DND-41 (cell line): ENCODE measurements around the gene MRPL45.

Experiments
- ATAC-seq: fragments of 200-7000 bp; cut with Tn5 transposase; 3 replicates; pipeline ENCODE4 v1.9.1; 2021; ENCODE audit warnings: low read depth; ENCODE audit not compliant: insufficient read depth
- DNase-seq: peaks from one replicate; pipeline ENCODE4 v3.0.0-alpha.2; 2020
- H2AFZ ChIP-seq: 2 replicates; pipeline ENCODE4 v1.6.0; 2012; ENCODE audit warnings: low read depth, low read length
- H3K27ac ChIP-seq: 2 replicates; pipeline ENCODE4 v1.5.1; 2012; ENCODE audit warnings: low read length, inconsistent platforms
- H3K27me3 ChIP-seq: fragments of 200-600 bp; sonication (generic); 2 replicates; pipeline ENCODE4 v1.6.0; 2012; ENCODE audit warnings: low read length, mild to moderate bottlenecking, inconsistent platforms; ENCODE audit not compliant: insufficient read depth, poor library complexity
- H3K36me3 ChIP-seq: 2 replicates; pipeline ENCODE4 v1.5.1; 2012; ENCODE audit warnings: low read length, inconsistent platforms; ENCODE audit not compliant: insufficient read depth
- H3K4me1 ChIP-seq: 2 replicates; pipeline ENCODE4 v1.5.1; 2012; ENCODE audit warnings: mild to moderate bottlenecking, low read length; ENCODE audit not compliant: insufficient read depth
- H3K4me2 ChIP-seq: 2 replicates; pipeline ENCODE4 v1.6.0; 2012; ENCODE audit warnings: mild to moderate bottlenecking, moderate library complexity, low read length, inconsistent platforms; ENCODE audit not compliant: insufficient read depth
- H3K4me3 ChIP-seq, 2 experiments: fragments of 200-600 bp in 1 of 2; shearing (Covaris generic) in 1 of 2; 2 replicates each; pipeline ENCODE4 v1.5.1; 2012 to 2016; ENCODE audit warnings: inconsistent platforms in 2 of 2, low read length in 2 of 2, mild to moderate bottlenecking in 2 of 2, low read depth in 1 of 2, moderate library complexity in 1 of 2
- H3K79me2 ChIP-seq: 2 replicates; pipeline ENCODE4 v1.6.0; 2012; ENCODE audit warnings: low read length, inconsistent platforms; ENCODE audit not compliant: insufficient read depth
- H3K9ac ChIP-seq: 2 replicates; pipeline ENCODE4 v1.6.0; 2012; ENCODE audit warnings: low read depth, mild to moderate bottlenecking, inconsistent platforms, low read length, moderate library complexity
- H3K9me3 ChIP-seq: 2 replicates; pipeline ENCODE4 v1.5.1; 2012; ENCODE audit warnings: low read length, moderate library complexity, mild to moderate bottlenecking, inconsistent platforms; ENCODE audit not compliant: insufficient read depth, severe bottlenecking
- H4K20me1 ChIP-seq: 2 replicates; pipeline ENCODE4 v1.6.0; 2012; ENCODE audit warnings: low read length; ENCODE audit not compliant: insufficient read depth
- CTCF ChIP-seq: IDR thresholded peaks from 2 replicates; pipeline ENCODE4 v1.5.1; 2012; ENCODE audit warnings: borderline replicate concordance, low read length, moderate library complexity, mild to moderate bottlenecking; ENCODE audit not compliant: poor library complexity, severe bottlenecking; ENCODE audit errors: extremely low read depth
- EZH2 ChIP-seq: IDR thresholded peaks from 3 replicates; pipeline ENCODE4 v1.6.1; 2012; ENCODE audit warnings: borderline replicate concordance, low read depth, mild to moderate bottlenecking, moderate library complexity, low read length, inconsistent platforms; ENCODE audit not compliant: severe bottlenecking

The MRPL45 gene

GRCh38 chr17:38351412-38352222 lies 54.6 kb downstream of the MRPL45 start, which contains the start of gene SOCS7:
SOCS7 (plus strand) TSS chr17:38351844; CDS start chr17:38352053, 209 bp downstream.
- Histone ChIP-seq H3K9ac (peak within 1 kb of the TSS; percentile 84), H2AFZ (peak within 1 kb of the TSS; percentile 81), H3K27me3 (no peaks in the 10 kb centered on the region), H4K20me1 (peaks cover 27% of the 10 kb centered on the region), H3K4me3 (peak within 1 kb of the TSS; percentile 61 to 73), H3K9me3 (no peaks in the 10 kb centered on the region), H3K4me1 (peaks cover 62% of the 10 kb centered on the region), H3K36me3 (peaks cover 4% of the 10 kb centered on the region; the same call in 1 of the 2 replicates), H3K27ac (peak within 1 kb of the TSS; percentile 84), H3K79me2 (peaks cover 47% of the 10 kb centered on the region), H3K4me2 (peak within 1 kb of the TSS; percentile 91)
- TF ChIP-seq CTCF (no peak), EZH2 (no peak)
- DNase-seq (peak; percentile 93), ATAC-seq (peak; percentile 78)

- peak; percentile 15; the same call in 2 of the 3 replicates for ATAC-seq
- DNase-seq: peak; percentile 44
- Histone ChIP-seq H3K4me2 (peak overlapping the region; percentile 91), H2AFZ (peak overlapping the region; percentile 53; the same call in 1 of the 2 replicates), H3K4me3 (peak overlapping the region; percentile 61 to 73), H3K9ac (peak overlapping the region; percentile 84), H3K9me3 (no peaks in the 10 kb centered on the region), H3K36me3 (peaks cover 4% of the 10 kb centered on the region; the same call in 1 of the 2 replicates), H3K27me3 (no peaks in the 10 kb centered on the region), H4K20me1 (peaks cover 33% of the 10 kb centered on the region), H3K27ac (peak overlapping the region; percentile 49), H3K4me1 (peaks cover 65% of the 10 kb centered on the region), H3K79me2 (peaks cover 55% of the 10 kb centered on the region)
- TF ChIP-seq CTCF: no peak
- TF ChIP-seq EZH2: no peak
Measured at GRCh38 chr17:38352245-38353085, 55.5 kb downstream of the MRPL45 start.

- Histone ChIP-seq H3K27ac (peak overlapping the region; percentile 49), H4K20me1 (peaks cover 40% of the 10 kb centered on the region), H3K27me3 (no peaks in the 10 kb centered on the region), H3K36me3 (peaks cover 4% of the 10 kb centered on the region; the same call in 1 of the 2 replicates), H3K4me2 (peak overlapping the region; percentile 91), H3K79me2 (peaks cover 62% of the 10 kb centered on the region), H3K9me3 (no peaks in the 10 kb centered on the region), H3K4me3 (peak overlapping the region; percentile 61 to 73; a peak in 3 of 4 replicates), H2AFZ (no peak overlapping the region), H3K9ac (peak overlapping the region; percentile 84), H3K4me1 (peaks cover 68% of the 10 kb centered on the region)
- no peak for TF ChIP-seq CTCF
- TF ChIP-seq EZH2: no peak
- no peak for ATAC-seq
- DNase-seq: no peak
Measured at GRCh38 chr17:38353086-38353604, 56.2 kb downstream of the MRPL45 start.
